A204.1 (cell line): ENCODE data around the gene BEAN1.

Experiments used
- FAIRE-seq: peaks from 2 replicates; lab custom pipeline; 2012; peaks lifted over from hg19 to GRCh38; lab: Jason Lieb, UNC

The BEAN1 gene, protein sequence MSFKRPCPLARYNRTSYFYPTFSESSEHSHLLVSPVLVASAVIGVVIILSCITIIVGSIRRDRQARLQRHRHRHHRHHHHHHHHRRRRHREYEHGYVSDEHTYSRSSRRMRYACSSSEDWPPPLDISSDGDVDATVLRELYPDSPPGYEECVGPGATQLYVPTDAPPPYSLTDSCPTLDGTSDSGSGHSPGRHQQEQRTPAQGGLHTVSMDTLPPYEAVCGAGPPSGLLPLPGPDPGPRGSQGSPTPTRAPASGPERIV

DNA sequence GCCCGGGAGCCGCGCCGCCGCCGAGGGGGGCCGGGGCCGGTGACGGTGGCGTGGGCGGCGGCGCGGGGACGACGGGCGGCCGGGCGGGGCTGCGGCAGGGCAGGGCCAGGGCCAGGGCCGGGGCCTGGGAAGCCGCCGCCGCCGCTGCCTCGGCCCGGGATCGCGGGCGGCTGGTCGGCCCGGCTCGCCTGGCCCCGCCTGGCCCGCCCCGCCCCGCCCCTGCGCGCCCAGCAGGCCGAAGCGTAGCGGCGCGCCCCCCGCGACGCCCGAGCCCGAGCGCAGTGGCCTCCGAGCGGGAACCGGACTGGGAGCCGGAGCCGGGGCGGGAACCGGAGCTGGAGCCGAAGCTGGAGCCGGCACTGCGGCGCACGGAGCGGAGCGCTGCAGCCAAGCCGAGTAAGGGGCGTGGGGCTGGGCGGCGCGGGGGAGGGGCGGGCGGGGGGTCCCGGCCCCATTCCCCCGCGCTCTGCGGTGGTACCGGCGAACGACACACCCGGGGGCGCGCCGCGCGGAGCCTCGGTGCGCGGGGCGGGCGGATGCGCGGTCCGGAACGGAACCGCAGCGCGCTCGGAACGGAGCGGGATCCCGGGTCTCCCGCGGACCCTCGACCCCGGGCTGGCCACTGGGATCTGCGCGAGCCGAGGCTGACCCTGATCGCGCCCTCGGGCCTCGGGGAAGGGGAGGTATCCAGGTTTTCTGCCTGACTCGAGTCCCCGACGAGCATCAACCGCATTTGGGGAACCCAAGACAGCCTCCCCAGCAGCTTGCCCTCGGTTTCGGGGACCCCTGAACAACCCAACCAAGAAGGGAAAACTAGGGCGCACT lies at the start of gene BEAN1:
BEAN1 (plus strand) TSS at position 260 of the 825 bp plus-strand sequence. CDS start 10,382 bp downstream, outside the sequence.
- no peak for FAIRE-seq

DNA sequence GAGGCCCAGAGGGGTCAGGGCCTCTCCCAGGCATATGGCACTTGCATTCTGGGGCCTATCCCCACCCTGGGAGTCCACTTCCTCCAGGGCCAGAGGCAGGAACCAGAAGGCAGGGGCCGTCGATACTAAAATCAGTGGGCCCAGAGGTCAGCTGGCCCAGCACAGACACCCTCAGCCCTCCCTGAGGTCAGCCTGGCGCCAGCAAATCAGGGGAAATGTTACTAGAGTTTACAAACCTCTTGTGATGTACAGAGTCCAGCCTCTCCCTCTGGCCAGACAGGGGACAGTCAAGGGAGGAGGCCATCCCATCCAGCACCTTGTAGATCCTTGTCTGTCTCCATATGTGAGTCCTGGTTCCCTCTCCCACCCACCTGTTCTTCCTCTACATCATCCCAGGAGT lies 49.8 kb upstream of the BEAN1 start:
- no peak for FAIRE-seq

- no peak for FAIRE-seq
Measured at GRCh38 chr16:66378741-66379570, 48.1 kb upstream of the BEAN1 start.

GRCh38 chr16:66379571-66379941 lies 47.5 kb upstream of the BEAN1 start:
- FAIRE-seq: no peak

DNA sequence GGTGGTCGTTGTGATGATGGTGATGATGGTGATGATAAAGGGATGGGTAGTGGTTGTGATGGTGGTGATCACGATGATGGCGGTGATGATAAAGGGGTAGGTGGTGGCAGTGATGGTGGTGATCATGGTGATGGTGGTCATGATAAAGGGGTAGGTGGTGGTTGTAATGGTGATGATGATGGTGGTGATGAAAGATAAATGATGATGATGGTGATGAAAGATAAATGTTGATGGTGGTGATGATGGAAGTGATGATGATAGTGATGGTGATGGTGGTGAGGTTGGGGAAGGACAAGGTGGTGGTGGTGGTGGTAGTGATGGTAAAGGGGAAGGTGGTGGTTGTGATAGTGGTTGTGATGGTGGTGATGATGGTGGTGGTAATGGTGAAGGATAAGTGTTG lies 46.7 kb upstream of the BEAN1 start:
- FAIRE-seq: no peak

DNA sequence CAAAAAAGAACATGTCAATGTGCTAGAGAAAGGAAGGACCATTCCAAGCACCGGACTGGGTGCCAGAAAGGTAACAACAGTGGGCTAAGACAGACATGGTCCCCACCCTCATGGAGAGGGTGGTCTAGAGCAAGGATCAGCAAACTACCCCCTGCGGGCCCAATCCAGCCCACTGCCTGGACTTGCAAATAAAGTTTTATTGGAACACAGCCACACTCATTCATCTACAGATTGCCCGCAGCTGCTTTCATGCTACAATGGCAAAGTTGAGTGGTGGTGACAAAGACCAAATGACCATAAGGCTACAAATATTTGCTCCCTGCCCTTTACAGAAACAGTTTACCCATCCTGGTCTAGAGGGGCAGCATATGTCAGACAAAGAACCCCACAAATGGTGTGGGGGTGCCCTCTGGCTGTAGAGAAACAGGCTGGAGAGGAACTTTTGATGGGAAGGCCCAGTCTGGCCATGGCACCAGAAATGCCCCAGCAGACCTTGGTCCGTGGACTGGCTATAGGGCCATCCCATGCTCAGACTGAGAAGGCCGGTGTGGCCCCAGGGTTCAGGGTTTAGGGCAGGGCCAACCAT lies 45.4 kb upstream of the BEAN1 start:
- FAIRE-seq: no peak

DNA sequence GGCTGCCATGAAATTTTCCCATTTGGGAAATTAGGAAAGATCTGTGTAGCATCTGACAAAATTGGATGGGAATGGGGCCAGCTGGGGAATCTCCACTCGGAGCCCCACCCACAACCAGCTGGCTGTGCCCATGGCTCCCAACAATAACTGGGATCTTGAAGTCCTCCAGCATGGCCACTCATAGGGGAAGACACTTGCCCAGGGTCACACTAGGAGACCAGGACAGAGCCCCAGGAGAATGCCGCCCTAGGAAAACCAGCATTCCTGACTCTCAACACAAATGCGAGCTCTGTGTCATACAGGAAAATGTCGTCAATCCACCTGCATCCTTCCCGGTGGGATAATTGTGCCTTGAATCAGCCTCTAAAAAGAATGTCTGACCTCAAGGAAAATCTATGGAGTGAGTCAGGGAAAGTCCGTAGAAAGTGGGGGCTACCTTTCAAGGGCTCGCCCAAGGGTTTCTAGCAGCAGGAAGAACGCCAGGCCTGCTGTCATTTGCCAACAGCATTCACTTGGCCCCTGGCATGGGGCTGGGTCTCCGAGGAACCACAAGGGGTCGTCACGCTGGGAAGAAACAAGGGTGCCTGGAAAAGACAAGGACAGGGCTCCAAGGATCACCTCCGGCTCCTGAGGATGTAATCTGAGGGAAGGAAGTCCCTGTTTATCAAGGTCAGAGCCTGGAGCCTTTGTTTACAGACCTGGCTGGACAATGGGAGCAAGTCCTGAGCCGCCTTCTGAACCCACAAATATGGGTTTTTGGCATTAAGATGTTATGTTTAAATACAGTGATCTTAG lies 44.7 kb upstream of the BEAN1 start:
- no peak for FAIRE-seq

GRCh38 chr16:66382966-66383299 lies 44.2 kb upstream of the BEAN1 start:
- no peak for FAIRE-seq

GRCh38 chr16:66383551-66383950 lies 43.5 kb upstream of the BEAN1 start:
- FAIRE-seq: no peak

- no peak for FAIRE-seq
Measured at GRCh38 chr16:66385415-66385814, 41.7 kb upstream of the BEAN1 start.

- no peak for FAIRE-seq
Measured at GRCh38 chr16:66386629-66387622, 40.2 kb upstream of the BEAN1 start.

DNA sequence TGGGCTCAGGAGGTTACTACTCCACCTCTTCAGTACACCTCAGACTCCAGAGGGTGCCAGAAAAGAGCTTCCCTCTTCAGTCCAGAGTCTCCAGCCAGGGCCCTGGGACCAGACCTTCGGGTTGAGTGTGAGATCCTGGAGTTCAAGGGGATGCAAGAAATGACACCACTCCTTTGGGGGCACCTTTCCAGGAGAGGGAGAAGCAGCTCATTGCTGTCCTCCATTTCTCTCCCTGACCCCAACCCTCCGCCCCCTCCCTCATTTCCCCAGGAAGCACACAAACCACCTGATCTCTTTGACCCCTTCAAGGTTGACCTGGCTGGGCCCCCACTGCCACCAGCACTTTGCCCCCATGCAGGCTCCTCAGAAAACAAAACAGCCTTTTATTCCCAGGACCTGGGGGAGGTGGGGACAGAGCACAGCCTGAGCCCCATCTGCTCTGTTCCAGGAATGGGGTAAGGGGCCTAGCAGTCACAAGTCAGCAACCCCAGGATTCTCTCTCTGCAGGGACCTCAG lies 39.2 kb upstream of the BEAN1 start:
- no peak for FAIRE-seq

DNA sequence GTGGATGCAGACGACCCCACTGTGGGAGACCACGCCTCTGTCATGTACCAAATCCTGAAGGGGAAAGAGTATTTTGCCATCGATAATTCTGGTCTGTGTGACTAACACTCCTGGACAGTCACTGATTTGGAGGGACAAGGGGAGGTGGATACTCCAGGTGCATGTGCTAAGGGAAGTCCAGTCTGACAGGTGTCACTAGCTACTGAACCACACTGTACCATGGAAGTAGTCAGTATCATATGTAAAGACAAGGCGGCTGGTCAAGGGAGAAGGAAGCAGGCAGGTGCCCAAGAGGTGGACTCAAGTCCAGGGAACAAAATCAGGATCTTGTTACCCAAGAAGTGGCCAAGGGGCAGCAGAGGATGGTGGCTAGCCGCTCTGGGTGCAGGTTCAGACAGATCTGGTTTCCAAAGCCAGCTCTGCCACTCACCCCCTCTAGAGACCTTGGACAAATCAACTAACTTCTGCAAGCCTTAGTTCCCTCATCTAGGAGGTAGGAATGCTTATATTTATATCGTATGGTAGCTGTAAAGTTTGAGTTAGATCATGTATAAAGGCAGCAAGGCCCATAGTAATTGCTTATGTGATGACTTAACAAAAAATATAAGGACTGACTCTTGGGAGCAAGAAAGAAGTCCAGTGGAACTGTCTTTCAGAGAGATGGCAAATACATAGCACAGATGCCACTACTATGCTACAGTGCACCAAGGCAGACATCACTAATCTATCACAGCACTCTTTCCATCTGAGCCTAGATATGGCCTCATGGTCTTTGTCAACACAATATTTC lies 38.5 kb upstream of the BEAN1 start:
- FAIRE-seq: no peak

- FAIRE-seq: no peak
Measured at GRCh38 chr16:66389256-66390176, 37.6 kb upstream of the BEAN1 start.

DNA sequence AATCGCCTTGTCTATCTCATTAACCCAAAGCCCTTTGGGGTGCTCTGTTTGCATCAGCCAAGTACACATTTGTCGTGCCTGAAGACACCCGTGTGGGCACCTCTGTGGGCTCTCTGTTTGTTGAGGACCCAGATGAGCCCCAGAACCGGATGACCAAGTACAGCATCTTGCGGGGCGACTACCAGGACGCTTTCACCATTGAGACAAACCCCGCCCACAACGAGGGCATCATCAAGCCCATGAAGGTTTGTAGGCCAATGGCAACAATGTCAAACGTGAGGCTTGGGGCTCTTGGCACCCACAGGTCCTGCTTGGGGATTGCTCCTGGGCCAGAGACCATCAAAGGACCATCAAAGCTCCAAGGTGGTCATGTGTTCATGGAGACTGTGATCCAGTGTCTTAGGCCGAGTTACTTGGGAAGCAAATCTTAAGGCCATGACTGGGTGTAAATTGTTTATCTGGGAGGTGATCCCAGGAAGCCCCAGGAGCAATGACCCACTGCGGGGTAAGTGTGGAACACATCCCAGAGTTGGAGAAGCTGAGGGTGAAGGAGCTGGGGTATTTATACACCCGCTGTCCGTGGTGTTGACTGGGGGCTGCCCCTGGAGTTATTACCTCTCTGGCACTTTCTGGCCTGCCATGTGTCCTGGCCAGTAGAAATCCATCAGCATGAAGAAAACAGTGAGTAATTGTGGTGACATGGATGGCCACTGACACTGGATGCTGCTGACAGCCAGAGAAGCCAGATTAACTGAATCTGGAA lies 36.6 kb upstream of the BEAN1 start:
- no peak for FAIRE-seq

DNA sequence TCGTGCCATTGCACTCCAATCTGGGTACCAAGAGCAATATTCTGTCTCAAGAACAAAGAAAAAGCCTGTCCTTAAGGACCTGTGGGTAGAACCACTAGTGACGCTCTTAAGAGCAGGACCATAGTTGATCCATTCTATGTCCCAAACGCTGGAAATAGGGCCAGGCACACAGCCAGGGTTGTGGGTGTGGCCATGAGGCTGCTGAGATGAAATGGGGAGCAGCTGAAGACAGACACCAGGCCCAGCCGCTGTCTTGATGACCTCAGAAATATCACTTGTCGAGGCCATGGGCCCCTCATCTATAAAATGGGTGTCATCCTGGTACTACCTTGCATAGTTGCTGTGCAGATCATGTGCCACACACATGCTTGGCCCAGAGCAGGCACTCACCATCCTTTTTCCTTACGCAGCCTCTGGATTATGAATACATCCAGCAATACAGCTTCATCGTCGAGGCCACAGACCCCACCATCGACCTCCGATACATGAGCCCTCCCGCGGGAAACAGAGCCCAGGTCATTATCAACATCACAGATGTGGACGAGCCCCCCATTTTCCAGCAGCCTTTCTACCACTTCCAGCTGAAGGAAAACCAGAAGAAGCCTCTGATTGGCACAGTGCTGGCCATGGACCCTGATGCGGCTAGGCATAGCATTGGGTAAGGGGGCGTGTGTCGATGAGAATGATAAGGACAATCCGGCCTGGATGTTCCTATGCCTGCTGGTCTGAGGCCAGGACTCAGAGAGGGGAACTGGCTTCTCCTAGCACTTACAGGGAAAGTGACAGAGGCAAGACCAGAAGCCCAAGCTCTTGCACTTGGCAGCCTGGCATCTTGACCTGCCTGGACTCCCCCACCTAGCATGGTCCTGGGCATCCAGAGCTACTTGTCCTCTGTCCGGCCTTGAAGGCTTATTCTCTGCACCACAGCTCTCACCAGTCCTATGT lies 35.1 kb upstream of the BEAN1 start:
- no peak for FAIRE-seq
